HG03025 (cell line): ENCODE measurements around the gene MFGE8.

Source experiments
- ATAC-seq: cut with Tn5 transposase; IDR thresholded peaks from one replicate; pipeline ENCODE4 v1.9.1; 2021; ENCODE audit warnings: mild to moderate bottlenecking, moderate library complexity; ENCODE audit not compliant: unreplicated experiment, low FRiP score

Gene MFGE8

GRCh38 chr15:88876573-88876972, 36.6 kb downstream of the MFGE8 start:
- ATAC-seq: no peak

DNA sequence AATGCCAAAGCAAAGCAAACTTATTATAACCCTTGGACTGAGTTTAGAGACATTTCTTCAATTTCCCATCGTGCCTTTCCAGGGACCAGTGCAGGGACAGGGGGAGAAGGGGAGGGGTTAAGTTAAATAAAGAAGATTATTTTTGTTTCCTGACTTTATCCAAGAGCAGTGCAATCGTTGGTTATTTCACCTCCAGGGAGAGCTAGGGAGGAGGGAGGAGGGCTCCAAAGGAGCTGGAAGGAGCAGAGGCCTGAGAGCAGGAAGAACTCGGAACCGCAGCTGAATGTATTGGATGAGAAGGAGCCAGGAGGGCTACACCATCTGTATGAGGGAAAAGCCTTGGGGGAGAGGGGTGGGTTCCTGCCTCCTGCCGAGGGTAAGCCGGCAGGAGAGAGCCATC, 38.5 kb downstream of the MFGE8 start:
- no peak for ATAC-seq

DNA sequence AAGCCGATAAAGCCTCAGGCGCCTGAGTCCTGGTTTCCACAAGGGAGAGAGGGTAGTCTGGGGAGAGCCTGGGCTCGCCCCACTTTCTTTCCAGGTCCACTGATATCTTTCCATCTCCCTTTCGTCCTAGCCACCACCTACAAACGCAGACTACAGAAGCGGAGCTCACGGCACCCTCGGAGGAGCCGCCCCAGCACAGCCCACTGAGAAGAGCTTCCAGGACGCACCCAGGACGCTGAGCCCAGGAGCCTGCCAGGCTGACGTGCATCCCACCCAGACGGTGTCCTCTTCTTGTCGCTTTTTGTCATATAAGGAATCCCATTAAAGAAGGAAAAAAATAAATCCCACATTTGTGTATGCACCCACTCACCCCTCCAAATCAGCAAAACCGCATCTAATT, 38.9 kb downstream of the MFGE8 start:
- no peak for ATAC-seq

DNA sequence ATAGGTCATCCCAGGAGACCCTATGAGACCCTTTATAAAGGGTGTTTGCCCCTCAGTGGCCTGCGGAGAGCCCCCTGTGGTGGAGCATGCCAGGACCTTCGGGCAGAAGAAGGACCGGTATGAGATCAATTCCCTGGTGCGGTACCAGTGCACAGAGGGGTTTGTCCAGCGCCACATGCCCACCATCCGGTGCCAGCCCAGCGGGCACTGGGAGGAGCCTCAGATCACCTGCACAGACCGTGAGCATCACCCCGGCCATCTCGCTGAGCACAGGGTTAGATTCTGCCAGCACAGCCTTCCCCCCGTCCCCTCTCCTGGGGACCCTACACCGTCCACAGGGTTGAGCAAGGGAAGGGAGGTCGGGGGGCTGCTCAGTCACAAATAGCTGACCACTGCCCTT, 39.4 kb downstream of the MFGE8 start:
- no peak for ATAC-seq

GRCh38 chr15:88872706-88873105, 40.5 kb downstream of the MFGE8 start:
- no peak for ATAC-seq

DNA sequence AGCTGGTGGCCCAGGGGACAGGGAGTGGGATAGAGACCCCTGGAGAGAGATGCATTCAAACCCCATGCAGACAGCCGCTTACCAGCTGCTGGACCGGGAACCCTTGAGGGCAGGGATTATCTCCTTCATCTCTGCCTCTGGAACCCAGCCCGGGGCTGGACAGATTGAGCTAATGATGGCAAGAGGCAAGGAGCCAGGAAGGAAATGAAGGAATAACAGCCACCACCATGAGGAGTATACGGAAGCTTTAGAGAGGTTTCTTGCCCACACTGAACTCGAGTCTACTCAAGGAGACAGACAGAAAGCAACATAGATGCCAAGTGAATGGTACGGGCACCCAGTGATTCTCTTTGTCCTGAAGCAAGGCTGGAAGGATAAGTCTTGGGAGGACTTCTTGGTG, 41.1 kb downstream of the MFGE8 start:
- no peak for ATAC-seq

DNA sequence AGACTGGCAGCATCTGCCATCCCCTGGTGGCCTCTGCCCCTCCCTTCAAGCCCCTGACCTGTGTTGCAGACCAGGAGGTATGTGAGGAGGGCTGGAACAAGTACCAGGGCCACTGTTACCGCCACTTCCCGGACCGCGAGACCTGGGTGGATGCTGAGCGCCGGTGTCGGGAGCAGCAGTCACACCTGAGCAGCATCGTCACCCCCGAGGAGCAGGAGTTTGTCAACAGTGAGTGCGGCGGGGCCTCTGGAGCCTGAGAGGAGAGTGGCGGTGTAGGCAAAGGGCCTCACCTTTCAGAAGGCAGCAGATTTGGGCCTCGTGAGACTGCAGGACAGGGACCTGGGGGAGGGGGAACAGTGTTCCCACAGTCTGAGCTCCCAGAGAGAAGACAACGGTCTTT, 41.9 kb downstream of the MFGE8 start:
- no peak for ATAC-seq

GRCh38 chr15:88866295-88866881, 46.8 kb downstream of the MFGE8 start:
- ATAC-seq: no peak

DNA sequence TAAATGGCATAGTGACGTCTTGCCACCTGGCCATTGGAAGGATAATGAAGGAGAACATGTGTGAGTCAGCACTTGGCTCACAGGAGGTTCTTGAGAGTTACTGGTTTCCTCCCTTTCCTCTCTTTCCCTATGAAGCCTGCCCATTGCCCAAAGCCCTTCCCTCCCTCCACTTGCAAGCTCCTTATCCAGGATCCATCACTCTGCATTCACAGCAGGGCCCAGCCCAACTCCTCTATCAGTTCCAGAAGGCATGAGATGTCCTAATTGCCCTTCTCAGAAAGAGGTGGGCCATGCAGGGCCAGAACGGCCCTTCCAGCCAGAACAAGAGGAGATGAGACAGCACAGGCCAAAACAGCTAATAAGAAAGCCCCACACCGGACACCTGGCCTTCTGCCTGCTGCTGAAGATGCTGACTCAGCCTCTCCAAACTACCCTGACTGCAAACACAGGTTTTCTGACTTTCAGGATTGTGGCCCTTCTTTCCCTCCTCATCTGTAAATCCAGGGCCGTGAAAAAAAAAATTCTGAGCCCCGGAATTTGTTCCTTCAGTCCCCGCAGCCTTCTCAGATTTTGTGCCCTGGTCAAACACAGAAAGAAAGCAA, 47.6 kb downstream of the MFGE8 start:
- no peak for ATAC-seq

DNA sequence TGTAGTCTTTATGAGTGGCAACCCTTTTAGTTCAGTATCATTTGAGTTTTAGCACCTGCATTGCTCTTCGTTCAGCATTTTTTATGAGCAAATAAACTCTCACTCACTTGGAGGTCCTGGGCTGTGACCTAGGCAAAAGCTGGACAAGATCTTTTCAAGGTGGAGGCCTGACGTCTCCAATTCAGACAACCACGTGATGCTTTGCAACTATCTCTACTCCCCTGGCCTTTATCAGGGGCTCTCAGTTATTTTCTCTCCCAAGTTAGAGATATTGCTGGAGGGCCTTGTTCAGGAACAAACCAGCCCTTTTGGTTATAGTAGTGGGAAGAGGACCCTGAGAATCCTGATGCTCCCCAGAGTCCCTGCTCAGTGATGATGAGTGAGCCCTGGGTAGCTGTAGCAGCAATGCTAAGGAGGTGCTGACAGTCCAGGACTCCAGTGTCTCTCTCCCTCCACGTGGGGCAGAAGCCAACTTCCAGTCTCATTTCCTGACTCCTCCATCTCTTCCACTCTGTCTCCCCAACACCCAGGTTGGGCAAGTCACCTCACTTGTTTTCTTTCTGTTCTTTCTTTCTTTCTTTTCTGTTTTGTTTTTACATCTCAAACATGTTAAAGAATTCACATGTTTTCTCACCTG, 48.2 kb downstream of the MFGE8 start:
- no peak for ATAC-seq

GRCh38 chr15:88863412-88863811, 49.8 kb downstream of the MFGE8 start:
- ATAC-seq: no peak

- ATAC-seq: no peak
These were observed 53.0 kb downstream of the MFGE8 start for GRCh38 chr15:88860212-88860611.

- ATAC-seq: no peak
These were observed 53.6 kb downstream of the MFGE8 start for GRCh38 chr15:88859550-88859949.

DNA sequence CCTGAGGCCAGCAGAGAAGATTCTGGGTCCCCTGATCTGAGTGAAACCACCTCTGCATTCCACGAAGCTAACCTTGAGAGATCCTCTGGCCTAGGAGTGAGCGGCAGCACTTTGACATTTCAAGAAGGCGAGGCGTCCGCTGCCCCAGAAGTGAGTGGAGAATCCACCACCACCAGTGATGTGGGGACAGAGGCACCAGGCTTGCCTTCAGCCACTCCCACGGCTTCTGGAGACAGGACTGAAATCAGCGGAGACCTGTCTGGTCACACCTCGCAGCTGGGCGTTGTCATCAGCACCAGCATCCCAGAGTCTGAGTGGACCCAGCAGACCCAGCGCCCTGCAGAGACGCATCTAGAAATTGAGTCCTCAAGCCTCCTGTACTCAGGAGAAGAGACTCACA, 54.2 kb downstream of the MFGE8 start:
- ATAC-seq: no peak

GRCh38 chr15:88852476-88852875, 60.7 kb downstream of the MFGE8 start:
- ATAC-seq: no peak

DNA sequence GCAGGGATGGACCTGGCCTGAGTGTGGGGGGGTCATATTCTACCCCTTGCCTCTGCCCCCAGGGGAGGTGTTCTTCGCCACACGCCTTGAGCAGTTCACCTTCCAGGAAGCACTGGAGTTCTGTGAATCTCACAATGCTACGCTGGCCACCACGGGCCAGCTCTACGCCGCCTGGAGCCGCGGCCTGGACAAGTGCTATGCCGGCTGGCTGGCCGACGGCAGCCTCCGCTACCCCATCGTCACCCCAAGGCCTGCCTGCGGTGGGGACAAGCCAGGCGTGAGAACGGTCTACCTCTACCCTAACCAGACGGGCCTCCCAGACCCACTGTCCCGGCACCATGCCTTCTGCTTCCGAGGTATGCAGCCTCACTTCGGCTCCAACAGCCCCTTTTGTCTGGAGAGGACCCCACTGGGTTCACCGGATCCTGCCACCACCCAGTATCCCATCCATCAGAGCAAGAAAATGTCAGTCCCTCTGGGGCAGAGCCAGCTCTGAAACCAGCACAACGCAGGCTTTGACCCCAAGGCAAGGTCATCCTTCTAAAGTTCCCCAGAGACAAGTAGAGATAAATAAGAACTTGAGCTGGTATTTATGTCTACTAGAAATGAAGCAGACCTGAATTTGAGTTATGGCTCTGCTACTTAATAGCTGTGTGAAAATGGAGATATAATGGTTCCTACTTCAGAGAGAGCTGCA, 63.7 kb downstream of the MFGE8 start:
- ATAC-seq: no peak
